Measurements from ENCODE around the gene RAB25. TPM values are rescaled to one million over a fixed set of nuclear protein-coding genes. Genes with fewer than 3 reads are reported as not detected.

The RAB25 gene
- polyA plus RNA-seq, 2 of the 4 experiments (the other 2 are of a cell fraction) = not detected

GRCh38 chr1:156104065-156104810 is 43.3 kb downstream of the RAB25 start:
- CTCF ChIA-PET = interaction anchor here (1.3 to 29.4 kb wide), 6 partner anchors 8 to 121 kb away, joined by 3 to 2239 read pairs (median 10); partner anchors contain the start of genes LMNA and SEMA4A
- Histone ChIP-seq H3K4me1 (peaks cover 92% of the 10 kb centered on the region), H3K9me3 (no peaks in the 10 kb centered on the region), H3K27ac (peak overlapping the region; percentile 92 to 96), H3K4me2 (peak overlapping the region; percentile 98), H3K4me3 (no peak overlapping the region)
- peak; percentile 46 to 66; a peak in 5 of 6 replicates for ATAC-seq
- POLR2A ChIA-PET = interaction anchor here (3.0 to 6.0 kb wide), 3 partner anchors 11 to 24 kb away, joined by 15 to 49 read pairs (median 32); partner anchors contain the start of gene LMNA
- DNase-seq (ENCODE audit: low read depth in 1 of 2, low spot score in 1 of 2) = peak; percentile 85 to 87
- 37% methylated on average over 15 of the region's 15 CpGs for WGBS (ENCODE audit: missing lambda C conversion rate)
- TF ChIP-seq RCOR1 (IDR thresholded peaks at IDR 0.05; ENCODE audit: low read depth, low read length) = no peak
- TF ChIP-seq EHF (CRISPR knock-in tag; IDR thresholded peaks at IDR 0.05) = no peak
- TF ChIP-seq ZC3H11A (IDR thresholded peaks at IDR 0.05) = no peak
- TF ChIP-seq HOXB13 (CRISPR knock-in tag; IDR thresholded peaks at IDR 0.05; ENCODE audit: low read depth) = peak; percentile 67; the same call in 1 of the 2 replicates
- 0 out of 2 replicates have a peak, but pooled peaks have one; percentile 63 for TF ChIP-seq HOXB5 (CRISPR knock-in tag; IDR thresholded peaks at IDR 0.05)
- no peak for TF ChIP-seq CBX2 (IDR thresholded peaks at IDR 0.05; ENCODE audit: borderline replicate concordance, low read depth)
- no peak for TF ChIP-seq MAFK (IDR thresholded peaks at IDR 0.05; ENCODE audit: partially characterized antibody)
- TF ChIP-seq GATA3 (IDR thresholded peaks at IDR 0.05; ENCODE audit: borderline replicate concordance) = no peak
- TF ChIP-seq FOSB (CRISPR knock-in tag; IDR thresholded peaks at IDR 0.05) = 0 out of 2 replicates have a peak, but pooled peaks have one; percentile 12
- FAIRE-seq = no peak

GRCh38 chr1:156104861-156105832 is 44.2 kb downstream of the RAB25 start:
- DNase-seq (ENCODE audit: low read depth in 1 of 2, low spot score in 1 of 2) (peak in 1 of 2 experiments; percentile 73), ATAC-seq (peak in 1 of 2 experiments; percentile 34; a peak in 3 of 6 replicates), FAIRE-seq (no peak)
- H3K9me3 ChIP-seq = no peaks in the 10 kb centered on the region
- 66% methylated on average over 10 of the region's 11 CpGs for WGBS (ENCODE audit: missing lambda C conversion rate)
- TF ChIP-seq MAX (IDR thresholded peaks at IDR 0.05) (no peak), PBX3 (IDR thresholded peaks at IDR 0.05) (no peak), EHF (CRISPR knock-in tag; IDR thresholded peaks at IDR 0.05) (0 out of 2 replicates have a peak, but pooled peaks have one; percentile 12), FOXS1 (CRISPR knock-in tag; IDR thresholded peaks at IDR 0.05) (0 out of 2 replicates have a peak, but pooled peaks have one; percentile 19)
- peak overlapping the region; percentile 36; the same call in 2 of the 3 replicates for H3K4me3 ChIP-seq
- CTCF ChIA-PET = interaction anchor here (1.3 to 29.4 kb wide), 5 partner anchors 9 to 120 kb away, joined by 3 to 2239 read pairs (median 4); partner anchors contain the start of genes LMNA and SEMA4A
- H3K27ac ChIP-seq = peak overlapping the region; percentile 92 to 96
- H3K4me1 ChIP-seq = peaks cover 90% of the 10 kb centered on the region
- H3K4me2 ChIP-seq = peak overlapping the region; percentile 98
- POLR2A ChIA-PET = interaction anchor here (1.8 to 6.0 kb wide), 3 partner anchors 8 to 23 kb away, joined by 7 to 49 read pairs (median 32); partner anchors contain the start of gene LMNA

- peaks cover 73% of the 10 kb centered on the region for H3K4me1 ChIP-seq
- peak overlapping the region; percentile 98 for H3K4me2 ChIP-seq
- peak overlapping the region; percentile 36 for H3K4me3 ChIP-seq
- ATAC-seq = peak; percentile 34 to 45
- no peak for FAIRE-seq
- ChIA-PET CTCF (interaction anchor here (0.5 to 29.4 kb wide), 8 partner anchors 8 to 584 kb away, joined by 3 to 2239 read pairs (median 6); partner anchors contain the start of genes LMNA and SEMA4A), POLR2A (interaction anchor here (1.0 to 6.0 kb wide), 6 partner anchors 8 to 21 kb away, joined by 4 to 49 read pairs (median 8); partner anchors contain the start of gene LMNA)
- 37% methylated on average over 12 of the region's 14 CpGs for WGBS (ENCODE audit: missing lambda C conversion rate)
- peak overlapping the region; percentile 92 to 96 for H3K27ac ChIP-seq
- no peaks in the 10 kb centered on the region for H3K9me3 ChIP-seq
- peak in 1 of 2 experiments; percentile 73 for DNase-seq (ENCODE audit: low read depth in 1 of 2, low spot score in 1 of 2)
- no peak for TF ChIP-seq HOXB5 (CRISPR knock-in tag; IDR thresholded peaks at IDR 0.05)
- TF ChIP-seq HEYL (CRISPR knock-in tag; IDR thresholded peaks at IDR 0.05) = no peak
- TF ChIP-seq SREBF2 (IDR thresholded peaks at IDR 0.05) = no peak
- no peak for TF ChIP-seq PBX3 (IDR thresholded peaks at IDR 0.05)
- 0 out of 5 replicates have a peak, but pooled peaks of 1 of the 2 experiments have one; percentile 3 for TF ChIP-seq RAD21 (conservative IDR thresholded peaks at IDR 0.05 in 1 of 2, IDR thresholded peaks at IDR 0.05 in 1 of 2)
- TF ChIP-seq RCOR1 (IDR thresholded peaks at IDR 0.05; ENCODE audit: low read depth, low read length) = no peak
- TF ChIP-seq ZSCAN20 (CRISPR knock-in tag; IDR thresholded peaks at IDR 0.05) = 0 out of 2 replicates have a peak, but pooled peaks have one; percentile 44
- no peak for TF ChIP-seq EP300 (IDR thresholded peaks at IDR 0.05)
- no peak for TF ChIP-seq NR3C1 (IDR thresholded peaks at IDR 0.05)
- no peak for TF ChIP-seq RARB (CRISPR knock-in tag; IDR thresholded peaks at IDR 0.05)
- TF ChIP-seq JUN (IDR thresholded peaks at IDR 0.05) = peak in 1 of 2 experiments; percentile 70; a peak in 3 of 5 replicates
- TF ChIP-seq BHLHE40 (IDR thresholded peaks at IDR 0.05; ENCODE audit: low read depth, low read length) = no peak
- TF ChIP-seq MAFK (IDR thresholded peaks at IDR 0.05; ENCODE audit: partially characterized antibody) = no peak
- no peak for TF ChIP-seq RFX5 (IDR thresholded peaks at IDR 0.05)
- no peak for TF ChIP-seq ZC3H11A (IDR thresholded peaks at IDR 0.05)
- TF ChIP-seq RNF2 (IDR thresholded peaks at IDR 0.05; ENCODE audit: borderline replicate concordance, low read depth) = no peak
- TF ChIP-seq EHMT2 (IDR thresholded peaks at IDR 0.05; ENCODE audit: low read depth) = no peak
- no peak for TF ChIP-seq CHD2 (IDR thresholded peaks at IDR 0.05; ENCODE audit: low read length, partially characterized antibody)
Measured at GRCh38 chr1:156106624-156107488, 45.9 kb downstream of the RAB25 start.
